ENCODE data around the gene RBM47.

DNA sequence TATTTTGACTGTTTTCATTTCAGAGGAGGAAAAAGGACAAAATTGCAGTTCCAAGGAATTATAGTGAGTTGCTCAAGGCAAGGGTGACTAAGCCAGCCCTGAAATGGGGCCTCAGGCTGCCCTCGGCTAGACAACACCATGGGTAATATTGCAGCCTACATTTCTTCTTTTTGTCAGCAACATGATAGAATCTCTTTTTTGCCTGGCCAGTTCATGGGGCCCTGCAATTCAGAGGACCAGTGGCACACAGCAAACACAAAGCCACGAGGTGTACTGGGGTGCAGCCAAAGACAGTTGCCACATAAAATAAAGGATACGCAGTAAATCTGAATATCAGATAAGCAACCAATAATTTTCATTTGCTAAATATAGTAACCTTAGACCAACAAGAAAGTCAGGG lies 41.8 kb downstream of the RBM47 start:
- TF ChIP-seq, protein P1, sequence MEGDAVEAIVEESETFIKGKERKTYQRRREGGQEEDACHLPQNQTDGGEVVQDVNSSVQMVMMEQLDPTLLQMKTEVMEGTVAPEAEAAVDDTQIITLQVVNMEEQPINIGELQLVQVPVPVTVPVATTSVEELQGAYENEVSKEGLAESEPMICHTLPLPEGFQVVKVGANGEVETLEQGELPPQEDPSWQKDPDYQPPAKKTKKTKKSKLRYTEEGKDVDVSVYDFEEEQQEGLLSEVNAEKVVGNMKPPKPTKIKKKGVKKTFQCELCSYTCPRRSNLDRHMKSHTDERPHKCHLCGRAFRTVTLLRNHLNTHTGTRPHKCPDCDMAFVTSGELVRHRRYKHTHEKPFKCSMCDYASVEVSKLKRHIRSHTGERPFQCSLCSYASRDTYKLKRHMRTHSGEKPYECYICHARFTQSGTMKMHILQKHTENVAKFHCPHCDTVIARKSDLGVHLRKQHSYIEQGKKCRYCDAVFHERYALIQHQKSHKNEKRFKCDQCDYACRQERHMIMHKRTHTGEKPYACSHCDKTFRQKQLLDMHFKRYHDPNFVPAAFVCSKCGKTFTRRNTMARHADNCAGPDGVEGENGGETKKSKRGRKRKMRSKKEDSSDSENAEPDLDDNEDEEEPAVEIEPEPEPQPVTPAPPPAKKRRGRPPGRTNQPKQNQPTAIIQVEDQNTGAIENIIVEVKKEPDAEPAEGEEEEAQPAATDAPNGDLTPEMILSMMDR (IDR thresholded peaks at IDR 0.05) = no peak
- TF ChIP-seq EZH2 (IDR thresholded peaks at IDR 0.05; ENCODE audit: borderline replicate concordance, insufficient read depth, low read depth, low read length, poor library complexity, severe bottlenecking) = no peak

All from B cell (primary cell).